BJ (cell line): ENCODE results near the gene GLA. TPM values are rescaled to one million over a fixed set of nuclear protein-coding genes. Genes with fewer than 3 reads are reported as not detected.

ENCODE experiments used
- CTCF ChIA-PET: fragments of 350-600 bp; formaldehyde crosslinking; extraction: SDS; loops from one replicate; lab custom pipeline; 2021; ENCODE audit warnings: antibody characterized with exemption, inconsistent platforms; lab: Yijun Ruan, JAX
- POLR2A ChIA-PET: fragments of 300-600 bp; sonication (Branson Sonifier 250); formaldehyde crosslinking; extraction: SDS; loops from one replicate; lab custom pipeline; 2021; ENCODE audit warnings: antibody characterized with exemption; lab: Charles Lee
- DNase-seq: peaks from one replicate; pipeline ENCODE4 v3.0.0-alpha.2; 2011; ENCODE audit warnings: low read depth
- H3K27me3 ChIP-seq: 2 replicates; pipeline ENCODE4 v1.6.0; 2011; ENCODE audit warnings: low read length; ENCODE audit not compliant: control insufficient read depth, insufficient read depth
- H3K36me3 ChIP-seq: 2 replicates; pipeline ENCODE4 v1.5.1; 2011; ENCODE audit warnings: low read length; ENCODE audit not compliant: control insufficient read depth, insufficient read depth
- H3K4me3 ChIP-seq: 2 replicates; pipeline ENCODE4 v1.5.1; 2011; ENCODE audit warnings: low read depth, mild to moderate bottlenecking, control low read depth, low read length
- polyA plus RNA-seq: library from polyadenylated mRNA; depleted of rRNA; stranded (reverse); fragments of >200 nt; gene quantifications from 2 replicates; pipeline ENCODE4 v1.2.3, GENCODE V29; 2011
- TF ChIP-seq, protein P1 (sequence below): IDR thresholded peaks from 2 replicates; pipeline ENCODE4 v1.5.1; 2011; ENCODE audit warnings: low read depth, mild to moderate bottlenecking, control low read depth, inconsistent platforms, low read length, moderate library complexity; ENCODE audit not compliant: insufficient read depth

Gene GLA
- polyA plus RNA-seq, 1 experiment: 29.2 TPM

GRCh38 chrX:101442085-101442484, 34.4 kb upstream of the GLA start:
- CTCF ChIA-PET: no interaction called here
- DNase-seq: no peak
- POLR2A ChIA-PET: no interaction called here

DNA sequence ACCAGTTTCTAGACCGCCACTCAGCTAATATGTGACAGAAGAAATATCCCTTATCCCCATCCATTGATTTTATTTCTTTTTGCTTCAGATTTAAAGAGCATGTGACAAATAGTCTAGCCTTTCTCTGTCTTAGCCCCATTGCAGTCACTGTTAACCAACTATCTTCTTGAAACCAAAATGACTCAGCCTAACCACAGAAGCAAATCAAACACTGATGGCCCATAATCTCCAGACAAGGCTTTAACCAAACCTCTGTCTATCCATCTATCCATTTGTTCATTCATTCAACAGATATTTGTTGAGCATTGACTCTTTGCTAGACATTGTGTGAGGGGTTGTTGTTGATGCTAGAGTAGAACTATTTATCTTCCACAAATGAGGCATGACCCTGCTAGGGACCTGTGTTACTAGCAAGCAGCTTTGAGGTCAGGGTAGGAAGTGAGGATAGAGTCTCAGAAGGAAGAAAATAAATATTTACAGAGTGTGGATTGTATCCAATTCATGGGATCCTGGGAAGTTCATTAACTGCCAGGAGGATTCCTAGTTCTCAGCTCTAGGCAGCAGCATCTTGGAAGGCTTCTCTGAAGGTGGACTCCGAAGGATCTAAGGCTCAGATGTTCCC, 22.8 kb upstream of the GLA start:
- CTCF ChIA-PET: interaction anchor here (0.9 kb wide), 1 partner anchor 12 kb away, joined by 3 read pairs; no protein-coding TSS in a partner anchor
- no peaks in the 10 kb centered on the region for H3K36me3 ChIP-seq
- POLR2A ChIA-PET: interaction anchor here (0.5 kb wide), 1 partner anchor 1337 kb away, joined by 11 read pairs; no protein-coding TSS in a partner anchor
- TF ChIP-seq, protein P1, sequence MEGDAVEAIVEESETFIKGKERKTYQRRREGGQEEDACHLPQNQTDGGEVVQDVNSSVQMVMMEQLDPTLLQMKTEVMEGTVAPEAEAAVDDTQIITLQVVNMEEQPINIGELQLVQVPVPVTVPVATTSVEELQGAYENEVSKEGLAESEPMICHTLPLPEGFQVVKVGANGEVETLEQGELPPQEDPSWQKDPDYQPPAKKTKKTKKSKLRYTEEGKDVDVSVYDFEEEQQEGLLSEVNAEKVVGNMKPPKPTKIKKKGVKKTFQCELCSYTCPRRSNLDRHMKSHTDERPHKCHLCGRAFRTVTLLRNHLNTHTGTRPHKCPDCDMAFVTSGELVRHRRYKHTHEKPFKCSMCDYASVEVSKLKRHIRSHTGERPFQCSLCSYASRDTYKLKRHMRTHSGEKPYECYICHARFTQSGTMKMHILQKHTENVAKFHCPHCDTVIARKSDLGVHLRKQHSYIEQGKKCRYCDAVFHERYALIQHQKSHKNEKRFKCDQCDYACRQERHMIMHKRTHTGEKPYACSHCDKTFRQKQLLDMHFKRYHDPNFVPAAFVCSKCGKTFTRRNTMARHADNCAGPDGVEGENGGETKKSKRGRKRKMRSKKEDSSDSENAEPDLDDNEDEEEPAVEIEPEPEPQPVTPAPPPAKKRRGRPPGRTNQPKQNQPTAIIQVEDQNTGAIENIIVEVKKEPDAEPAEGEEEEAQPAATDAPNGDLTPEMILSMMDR: no peak
- no peaks in the 10 kb centered on the region for H3K27me3 ChIP-seq
- no peak for DNase-seq
- H3K4me3 ChIP-seq: no peak overlapping the region

More at GRCh38 chrX:101442085-101442484, 34.4 kb upstream of the GLA start:
- H3K4me3 ChIP-seq: no peak overlapping the region
- no peaks in the 10 kb centered on the region for H3K27me3 ChIP-seq
- TF ChIP-seq, protein P1: no peak
- peaks cover 2% of the 10 kb centered on the region; the same call in 1 of the 2 replicates for H3K36me3 ChIP-seq

- ChIA-PET CTCF (interaction anchor here (0.9 kb wide), 1 partner anchor 11 kb away, joined by 3 read pairs; no protein-coding TSS in a partner anchor), POLR2A (no interaction called here)
- TF ChIP-seq, protein P1: no peak
- Histone ChIP-seq H3K27me3 (no peaks in the 10 kb centered on the region), H3K36me3 (no peaks in the 10 kb centered on the region), H3K4me3 (no peak overlapping the region)
- DNase-seq: no peak
Observed at GRCh38 chrX:101429934-101430333, 22.2 kb upstream of the GLA start.

- no peak for DNase-seq
- TF ChIP-seq, protein P1: no peak
- CTCF ChIA-PET: no interaction called here
- Histone ChIP-seq H3K4me3 (no peak overlapping the region), H3K36me3 (no peaks in the 10 kb centered on the region), H3K27me3 (no peaks in the 10 kb centered on the region)
- POLR2A ChIA-PET: no interaction called here
Observed at GRCh38 chrX:101427954-101428353, 20.2 kb upstream of the GLA start.

GRCh38 chrX:101419489-101419888, 11.8 kb upstream of the GLA start:
- H3K27me3 ChIP-seq: no peaks in the 10 kb centered on the region
- H3K4me3 ChIP-seq: no peak overlapping the region
- TF ChIP-seq, protein P1: no peak
- H3K36me3 ChIP-seq: no peaks in the 10 kb centered on the region
- ChIA-PET POLR2A (no interaction called here), CTCF (no interaction called here)
- DNase-seq: no peak
